Medulla oblongata (tissue), 1 donor: ENCODE results near the gene KCNQ5.
A peak's percentile ranks its signal among the peaks of the same experiment; 100 is the strongest.
"Not testable (repeated sequence)": the region's sequence is repeated elsewhere in the genome, so short reads cannot be mapped to it uniquely, and the experiment has no call there.

Experiments used
- DNase-seq: peaks from one replicate; pipeline ENCODE4 v3.0.0-alpha.2; 2015; ENCODE audit errors: extremely low spot score

Gene KCNQ5

DNA sequence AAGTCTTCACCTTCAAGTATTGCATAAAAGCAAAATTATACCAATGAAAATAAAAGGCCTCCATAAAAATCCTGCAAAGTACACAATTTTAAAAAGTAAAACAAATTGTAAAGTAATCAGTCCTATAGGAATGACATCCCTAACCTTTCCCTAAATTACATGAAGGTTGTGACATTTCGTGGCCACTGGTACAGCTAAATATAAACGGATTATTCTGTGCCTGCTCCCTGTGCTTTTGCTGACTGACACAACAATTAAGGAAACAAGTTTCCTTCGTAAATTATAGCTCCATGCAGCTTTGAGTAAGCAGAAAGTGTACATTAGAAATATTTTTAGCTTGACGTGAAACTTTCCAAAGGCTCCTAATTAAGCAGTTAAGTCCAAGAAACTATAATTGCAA lies 222.8 kb downstream of the KCNQ5 start:
- DNase-seq = no peak

DNA sequence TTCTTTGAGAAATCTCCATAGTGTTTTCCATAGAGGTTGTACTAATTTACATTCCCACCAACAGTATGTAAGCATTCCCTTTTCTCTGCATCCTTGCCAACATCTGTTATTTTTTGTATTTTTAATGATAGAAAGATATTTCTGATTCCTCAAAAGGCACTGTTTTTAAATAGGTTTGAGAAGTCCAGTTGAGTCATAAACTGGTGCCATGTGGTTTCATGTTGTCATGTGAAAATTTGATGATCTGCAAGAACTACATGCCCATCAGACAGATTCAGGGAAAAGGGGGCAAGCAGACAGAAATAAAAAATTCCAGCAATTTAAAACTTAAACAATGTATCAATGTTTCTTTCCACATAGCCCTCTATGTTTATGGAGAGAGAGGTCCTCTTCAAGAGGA lies 227.5 kb downstream of the KCNQ5 start:
- DNase-seq = no peak

- no peak for DNase-seq
Measured at GRCh38 chr6:72850040-72850439, 228.2 kb downstream of the KCNQ5 start.

- DNase-seq = no peak
Measured at GRCh38 chr6:72850469-72850868, 228.6 kb downstream of the KCNQ5 start.

GRCh38 chr6:72855471-72855870 lies 233.6 kb downstream of the KCNQ5 start:
- DNase-seq = no peak

DNA sequence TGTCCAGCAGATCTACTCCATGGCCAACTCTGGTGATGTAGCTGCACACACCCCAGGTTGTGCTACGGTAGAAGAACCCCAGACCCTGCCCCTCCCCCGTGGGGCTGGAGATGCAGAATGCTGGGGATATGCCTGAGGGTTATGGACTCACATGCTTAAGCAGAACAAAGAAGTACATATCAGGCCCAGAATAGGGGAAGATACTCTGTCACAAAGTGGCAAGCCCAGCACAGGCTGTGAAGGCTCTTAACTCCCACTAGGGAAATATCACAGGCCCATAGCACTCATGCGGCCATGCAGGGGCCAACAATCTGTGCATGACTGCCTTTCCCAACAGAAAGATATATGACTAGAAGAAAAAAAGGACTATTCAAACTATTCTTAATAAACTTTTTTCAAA lies 234.9 kb downstream of the KCNQ5 start:
- DNase-seq = no peak

GRCh38 chr6:72857791-72858585 lies 236.1 kb downstream of the KCNQ5 start:
- no peak for DNase-seq

DNA sequence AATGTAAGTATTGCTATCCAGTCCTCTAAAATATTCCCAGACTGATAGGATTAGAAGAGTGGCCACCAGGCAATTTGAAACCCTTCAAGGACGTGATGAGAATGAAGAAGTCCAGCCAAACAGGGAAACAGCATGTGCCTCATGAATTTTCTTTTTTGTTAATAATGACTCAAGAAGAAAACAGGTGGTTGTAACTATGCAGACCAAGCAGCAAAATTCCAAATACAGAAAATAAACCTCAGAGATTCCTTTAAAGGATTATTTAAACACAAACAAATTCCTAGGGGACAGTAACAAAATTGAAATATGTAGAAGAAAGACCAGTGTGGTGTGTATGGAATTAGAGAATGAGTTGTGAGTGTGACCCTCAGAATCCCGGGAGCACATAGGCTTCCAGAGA lies 239.2 kb downstream of the KCNQ5 start:
- DNase-seq = peak; percentile 21

GRCh38 chr6:72861935-72862432 lies 240.1 kb downstream of the KCNQ5 start:
- peak; percentile 26 for DNase-seq

DNA sequence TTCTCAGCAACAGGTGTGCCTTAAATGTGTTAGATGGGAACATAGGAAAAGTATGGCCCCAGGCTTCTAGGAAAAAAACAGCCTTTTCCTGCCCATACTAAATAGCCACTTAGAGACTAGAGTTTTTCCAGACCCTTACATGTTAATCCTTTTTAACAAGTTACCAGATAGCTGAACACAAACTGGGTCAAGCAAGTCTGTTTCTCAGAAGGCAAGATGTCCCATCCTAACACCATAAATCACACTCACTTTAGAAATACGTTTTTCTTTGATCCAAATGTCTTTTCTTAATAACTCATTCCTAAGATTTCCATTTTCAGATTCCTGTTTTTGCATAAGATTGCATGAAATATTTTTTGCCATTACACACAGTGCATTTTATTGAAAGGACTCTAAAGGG lies 241.3 kb downstream of the KCNQ5 start:
- DNase-seq = no peak

DNA sequence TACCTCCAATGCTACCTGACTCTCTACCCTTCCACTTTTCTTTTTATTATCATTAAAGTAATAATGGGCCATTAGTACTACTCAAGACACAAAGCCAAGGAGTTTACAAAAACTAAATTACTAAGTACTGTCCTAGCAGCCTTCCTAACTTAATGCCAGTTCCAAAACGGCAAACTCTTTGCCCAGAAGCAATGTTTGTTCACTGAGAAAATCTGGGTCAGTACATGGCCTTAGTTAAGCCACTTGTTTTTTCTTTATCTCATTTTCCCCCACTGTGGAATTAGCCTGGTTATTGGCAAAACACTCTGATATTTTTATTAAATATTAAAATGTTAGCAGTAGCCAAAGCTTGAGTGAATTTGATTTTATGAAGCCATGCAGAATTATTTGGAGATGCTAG lies 242.4 kb downstream of the KCNQ5 start:
- DNase-seq = peak; percentile 15

- DNase-seq = no peak
Measured at GRCh38 chr6:72864799-72865198, 242.9 kb downstream of the KCNQ5 start.

GRCh38 chr6:72865467-72865866 lies 243.6 kb downstream of the KCNQ5 start:
- no peak for DNase-seq

GRCh38 chr6:72869621-72870020 lies 247.8 kb downstream of the KCNQ5 start:
- DNase-seq = no peak

DNA sequence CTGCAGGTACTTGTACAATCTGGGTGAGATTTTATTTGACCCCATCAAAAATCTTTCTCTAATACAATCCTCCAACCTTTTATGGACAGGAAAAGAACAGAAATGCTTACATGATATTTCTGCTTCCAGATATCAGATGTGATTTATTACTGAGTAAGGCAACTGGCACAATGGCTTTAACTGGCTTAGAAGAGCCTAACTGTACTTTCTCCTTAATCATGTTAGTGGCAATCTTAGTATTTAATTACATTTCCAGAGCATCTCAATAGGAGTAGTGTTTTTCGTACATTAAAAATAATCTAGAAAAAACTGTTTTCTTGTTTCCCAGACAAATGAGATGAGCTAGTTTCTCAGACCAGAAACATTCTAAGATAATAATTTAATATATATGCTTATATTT lies 251.6 kb downstream of the KCNQ5 start:
- DNase-seq = no peak

DNA sequence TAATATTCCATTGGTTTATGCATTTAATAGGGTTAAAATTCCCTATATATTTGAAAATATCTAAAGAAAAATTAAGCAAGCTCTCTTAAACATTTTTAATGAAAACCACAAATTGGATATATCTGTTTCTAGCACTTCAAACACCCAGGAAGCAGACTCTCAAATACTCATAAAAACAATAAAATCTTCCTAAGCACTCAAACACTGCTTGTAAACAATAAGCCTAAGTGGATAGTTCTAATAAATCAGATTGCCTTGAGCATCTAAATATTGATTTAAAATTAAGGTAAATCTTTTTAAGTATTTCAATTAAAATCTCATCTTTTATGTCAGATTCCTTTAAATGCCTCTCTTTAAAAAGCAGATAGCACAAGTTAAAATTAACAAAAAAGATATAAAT lies 254.4 kb downstream of the KCNQ5 start:
- no peak for DNase-seq

DNA sequence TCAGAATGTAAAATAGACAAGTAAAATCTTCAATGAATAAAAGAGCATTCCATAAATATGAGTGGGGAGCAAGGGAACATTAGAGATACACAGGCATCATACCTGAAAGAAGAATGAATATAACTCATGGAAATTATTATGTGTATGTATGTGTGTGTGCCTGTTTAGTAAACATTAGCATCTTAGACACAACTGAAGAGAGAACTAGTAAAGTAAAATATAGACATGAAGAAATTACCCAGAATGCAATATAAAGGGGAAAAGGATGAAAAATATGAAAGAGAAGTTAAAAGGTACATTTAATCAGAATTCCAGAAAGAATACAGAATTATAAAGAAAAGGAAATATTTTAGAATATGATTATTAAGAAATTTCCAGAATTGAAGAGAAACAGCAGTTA lies 264.3 kb downstream of the KCNQ5 start:
- no peak for DNase-seq

- DNase-seq = no peak
Measured at GRCh38 chr6:72890233-72890632, 268.4 kb downstream of the KCNQ5 start.

DNA sequence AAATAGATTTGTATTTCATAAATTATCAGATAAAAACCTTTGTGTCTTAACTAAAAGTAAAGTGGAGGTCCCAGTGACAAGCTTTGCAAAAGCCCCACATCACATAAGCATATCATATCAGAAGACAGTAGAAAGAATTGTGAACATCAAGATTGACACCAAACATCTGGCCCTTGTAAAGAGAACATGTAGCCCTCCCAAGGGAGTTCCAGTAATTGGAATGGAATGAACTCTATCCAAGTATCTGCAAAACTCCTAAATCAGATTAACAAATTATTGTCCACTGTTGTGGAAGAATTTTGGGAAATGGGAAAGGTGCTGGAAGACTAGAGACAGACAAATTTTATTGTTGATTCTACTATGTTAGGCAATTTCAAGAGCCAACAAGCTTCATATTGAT lies 268.8 kb downstream of the KCNQ5 start:
- no peak for DNase-seq

DNA sequence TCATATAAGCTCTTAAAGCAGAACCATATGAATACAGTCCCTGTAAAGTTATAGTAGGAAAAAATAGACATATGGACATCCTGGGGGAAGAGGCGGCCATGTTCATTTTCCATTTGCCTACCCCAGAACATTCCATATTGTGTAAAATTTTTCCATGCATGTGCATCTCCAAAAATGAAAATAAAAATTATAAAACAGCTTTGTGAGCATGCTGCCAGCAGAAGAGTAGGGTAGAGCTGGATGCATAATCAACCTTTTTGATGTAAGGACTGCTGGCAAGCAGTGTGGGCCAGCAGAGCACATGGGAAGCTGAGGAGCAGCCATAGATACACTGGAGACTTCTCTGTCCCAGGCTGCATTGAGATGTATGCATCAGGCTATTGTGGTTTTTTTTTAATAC lies 271.0 kb downstream of the KCNQ5 start:
- DNase-seq = no peak

GRCh38 chr6:72894091-72894490 lies 272.2 kb downstream of the KCNQ5 start:
- DNase-seq = no peak

- not testable (repeated sequence) for DNase-seq
Measured at GRCh38 chr6:72898313-72898712, 276.4 kb downstream of the KCNQ5 start.

DNA sequence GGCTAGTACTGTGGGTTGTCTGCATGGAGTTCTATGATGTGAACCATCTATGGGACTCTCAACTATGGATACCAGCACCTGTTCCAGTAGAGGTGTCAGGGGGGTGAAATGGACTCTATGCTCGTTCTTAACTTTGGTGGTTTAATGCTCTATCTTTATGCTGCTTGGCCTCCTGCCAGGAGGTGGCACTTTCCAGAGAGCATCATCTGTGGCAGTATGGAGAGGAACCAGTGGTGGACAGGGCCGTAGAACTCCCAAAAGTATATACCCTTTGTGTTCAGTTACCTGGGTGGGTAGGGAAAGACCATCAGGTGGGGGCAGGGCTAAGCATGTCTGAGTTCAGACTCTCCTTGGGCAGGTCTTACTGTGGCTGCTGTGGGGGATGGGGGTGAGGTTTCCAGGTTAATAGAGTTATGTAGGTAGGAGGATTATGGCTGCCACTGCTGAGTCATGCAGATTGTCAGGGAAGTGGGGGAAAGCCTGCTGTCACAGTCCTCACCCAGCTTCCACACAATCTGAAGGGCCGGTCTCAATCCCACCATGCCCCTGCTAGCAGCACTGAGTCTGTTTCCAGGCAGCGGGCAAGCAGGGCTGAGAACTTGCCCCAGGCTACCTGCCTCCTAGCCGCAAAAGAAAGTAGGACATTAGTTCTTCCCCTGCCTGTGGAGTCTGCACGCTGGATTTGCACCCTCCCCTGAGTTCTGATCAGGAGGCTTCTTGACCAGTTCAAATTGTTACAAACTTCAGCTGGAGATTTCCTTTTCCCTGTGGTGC lies 284.0 kb downstream of the KCNQ5 start:
- no peak for DNase-seq
